HAP-1 (cell line): Measurements from ENCODE around the gene BNIP1.

ENCODE experiments used
- DNase-seq, 2 experiments: peaks; one replicate each; pipeline ENCODE4 v3.0.0-alpha.2; 2016 to 2020; ENCODE audit warnings: low spot score in 2 of 2
- H3K27me3 ChIP-seq: fragments of 250-450 bp; sonication (Bioruptor Pico); 2 replicates; pipeline ENCODE4 v1.5.1; 2020; ENCODE audit warnings: low read depth, mild to moderate bottlenecking, moderate library complexity
- H3K36me3 ChIP-seq: fragments of 250-450 bp; sonication (Bioruptor Pico); replicated peaks from 2 replicates; pipeline ENCODE4 v1.5.1; 2020; ENCODE audit warnings: mild to moderate bottlenecking
- H3K4me1 ChIP-seq: fragments of 250-450 bp; sonication (Bioruptor Pico); 2 replicates; pipeline ENCODE4 v1.5.1; 2020; ENCODE audit warnings: mild to moderate bottlenecking
- H3K4me3 ChIP-seq: fragments of 250-450 bp; sonication (Bioruptor Pico); 2 replicates; pipeline ENCODE4 v1.5.1; 2020; ENCODE audit warnings: mild to moderate bottlenecking, moderate library complexity
- H3K9me3 ChIP-seq: fragments of 250-450 bp; sonication (Bioruptor Pico); 2 replicates; pipeline ENCODE4 v1.5.1; 2020; ENCODE audit warnings: mild to moderate bottlenecking, moderate library complexity
- in situ Hi-C: fragments of 300-500 bp; cut with MboI; formaldehyde crosslinking; loops from 3 replicates; pipeline ENCODE4 v1.14.3; 2020; ENCODE audit warnings: low sequenced_read_pairs, inconsistent platforms, mixed read lengths

BNIP1 gene

GRCh38 chr5:173187054-173187743, 42.9 kb downstream of the BNIP1 start:
- Histone ChIP-seq H3K27me3 (no peaks in the 10 kb centered on the region), H3K9me3 (no peaks in the 10 kb centered on the region), H3K36me3 (no peaks in the 10 kb centered on the region), H3K4me1 (no peaks in the 10 kb centered on the region), H3K4me3 (no peak overlapping the region)
- DNase-seq: no peak
- in situ Hi-C loops: no loop called here

- Histone ChIP-seq H3K4me3 (no peak overlapping the region), H3K27me3 (no peaks in the 10 kb centered on the region), H3K9me3 (no peaks in the 10 kb centered on the region), H3K4me1 (no peaks in the 10 kb centered on the region), H3K36me3 (no peaks in the 10 kb centered on the region)
- in situ Hi-C loops: no loop called here
- DNase-seq: no peak
These were observed 43.9 kb downstream of the BNIP1 start for GRCh38 chr5:173188280-173188679.

DNA sequence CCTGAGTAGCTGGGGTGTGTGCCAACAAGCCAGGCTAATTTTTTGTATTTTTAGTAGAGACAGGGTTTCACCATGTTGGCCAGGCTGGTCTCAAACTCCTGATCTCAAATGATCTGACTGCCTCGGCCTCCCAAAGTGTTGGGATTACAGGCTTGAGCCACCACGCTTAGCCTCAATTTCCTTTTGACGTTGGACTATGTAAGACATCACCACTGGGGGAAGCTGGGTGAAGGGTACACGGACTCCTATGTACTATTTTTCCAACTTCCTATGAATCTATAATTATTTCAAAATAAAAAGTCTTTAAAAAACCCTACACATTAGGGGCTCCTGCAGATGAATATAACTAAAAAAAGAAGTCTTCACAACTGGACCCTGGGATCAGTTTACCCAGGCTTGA, 46.7 kb downstream of the BNIP1 start:
- no peak for DNase-seq
- H3K36me3 ChIP-seq: no peaks in the 10 kb centered on the region
- no peaks in the 10 kb centered on the region for H3K4me1 ChIP-seq
- no peaks in the 10 kb centered on the region for H3K9me3 ChIP-seq
- no peak overlapping the region for H3K4me3 ChIP-seq
- H3K27me3 ChIP-seq: no peaks in the 10 kb centered on the region
- in situ Hi-C loops: no loop called here

DNA sequence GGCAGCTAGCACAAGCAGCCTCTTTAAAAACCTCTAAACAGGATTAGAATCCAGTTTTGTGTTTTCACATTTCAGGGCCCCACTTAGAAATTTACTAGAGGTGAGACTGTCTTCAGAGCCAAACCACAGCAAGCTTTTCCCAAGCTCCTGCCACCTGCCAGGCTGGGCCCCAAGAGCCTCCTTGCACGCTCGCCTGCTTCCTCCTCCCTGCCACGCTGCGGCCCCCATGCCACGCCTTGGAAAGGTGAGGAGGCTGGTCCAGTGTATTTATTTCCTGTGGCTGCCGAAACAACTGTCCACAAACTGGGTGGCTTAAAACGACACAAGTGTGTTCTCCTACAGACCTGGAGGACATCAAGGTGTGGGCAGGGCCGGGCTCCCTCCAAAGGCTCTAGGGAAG, 47.2 kb downstream of the BNIP1 start:
- no peak for DNase-seq
- no peaks in the 10 kb centered on the region for H3K4me1 ChIP-seq
- no peaks in the 10 kb centered on the region for H3K36me3 ChIP-seq
- H3K27me3 ChIP-seq: no peaks in the 10 kb centered on the region
- no peak overlapping the region for H3K4me3 ChIP-seq
- in situ Hi-C loops: no loop called here
- no peaks in the 10 kb centered on the region for H3K9me3 ChIP-seq

GRCh38 chr5:173192561-173192960, 48.2 kb downstream of the BNIP1 start:
- H3K36me3 ChIP-seq: no peaks in the 10 kb centered on the region
- H3K4me3 ChIP-seq: no peak overlapping the region
- H3K9me3 ChIP-seq: no peaks in the 10 kb centered on the region
- H3K4me1 ChIP-seq: no peaks in the 10 kb centered on the region
- in situ Hi-C loops: no loop called here
- DNase-seq: no peak
- no peaks in the 10 kb centered on the region for H3K27me3 ChIP-seq

GRCh38 chr5:173196133-173196952, 52.0 kb downstream of the BNIP1 start:
- Histone ChIP-seq H3K4me3 (no peak overlapping the region), H3K27me3 (no peaks in the 10 kb centered on the region), H3K36me3 (no peaks in the 10 kb centered on the region), H3K9me3 (no peaks in the 10 kb centered on the region; the same call in 1 of the 2 replicates), H3K4me1 (no peaks in the 10 kb centered on the region)
- no peak for DNase-seq
- in situ Hi-C loops: no loop called here

DNA sequence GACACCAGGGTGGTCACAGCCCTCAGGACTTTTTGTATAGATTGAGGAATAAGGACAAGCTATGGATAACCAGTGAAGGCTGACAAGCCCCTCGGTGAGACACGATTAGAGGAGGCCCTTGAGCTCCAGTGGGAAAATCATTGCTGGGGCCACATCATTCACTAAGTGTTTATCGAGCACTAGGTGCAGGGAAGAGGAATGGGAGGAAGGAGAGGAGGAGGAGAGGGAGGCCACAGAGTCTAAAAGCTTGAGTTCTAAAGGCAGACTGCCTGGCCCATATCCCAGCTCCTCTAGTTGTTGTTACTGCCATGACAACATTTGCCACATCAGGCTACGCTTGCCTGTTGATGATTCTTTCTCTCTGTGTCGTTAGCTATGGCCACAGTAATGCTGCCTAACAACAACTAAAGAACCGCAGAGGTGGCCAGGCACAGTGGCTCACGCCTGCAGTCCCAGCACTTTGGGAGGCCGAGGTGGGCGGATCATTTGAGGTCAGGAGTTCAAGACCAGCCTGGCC, 53.1 kb downstream of the BNIP1 start:
- no peaks in the 10 kb centered on the region; the same call in 1 of the 2 replicates for H3K9me3 ChIP-seq
- H3K4me3 ChIP-seq: no peak overlapping the region
- in situ Hi-C loops: no loop called here
- H3K36me3 ChIP-seq: no peaks in the 10 kb centered on the region
- peaks cover 3% of the 10 kb centered on the region for H3K4me1 ChIP-seq
- no peak for DNase-seq
- H3K27me3 ChIP-seq: no peaks in the 10 kb centered on the region

- H3K27me3 ChIP-seq: no peaks in the 10 kb centered on the region
- H3K36me3 ChIP-seq: no peaks in the 10 kb centered on the region
- in situ Hi-C loops: no loop called here
- peaks cover 3% of the 10 kb centered on the region for H3K4me1 ChIP-seq
- H3K9me3 ChIP-seq: no peaks in the 10 kb centered on the region; the same call in 1 of the 2 replicates
- no peak for DNase-seq
- H3K4me3 ChIP-seq: no peak overlapping the region
These were observed 53.7 kb downstream of the BNIP1 start for GRCh38 chr5:173198049-173198448.

DNA sequence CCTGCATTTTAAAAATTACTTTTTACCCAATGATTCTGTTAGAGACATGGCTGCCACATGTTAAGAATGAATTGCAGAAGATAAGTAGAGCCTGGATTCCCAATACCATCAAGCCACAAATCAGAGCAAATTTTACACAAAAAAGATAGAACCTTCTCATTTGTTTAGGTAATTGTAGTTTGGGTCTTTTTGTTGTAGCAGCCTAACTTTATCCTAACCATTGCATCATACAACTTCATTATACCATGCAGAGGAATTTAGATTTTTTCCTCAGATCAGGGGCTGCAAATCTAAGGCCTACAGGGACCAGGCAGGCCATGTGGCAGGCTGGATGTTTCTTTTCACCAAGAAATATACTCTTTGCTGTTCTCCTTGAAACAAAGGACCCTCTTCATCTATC, 56.0 kb downstream of the BNIP1 start:
- Histone ChIP-seq H3K36me3 (no peaks in the 10 kb centered on the region), H3K9me3 (no peaks in the 10 kb centered on the region; the same call in 1 of the 2 replicates), H3K27me3 (no peaks in the 10 kb centered on the region), H3K4me3 (no peak overlapping the region), H3K4me1 (peaks cover 3% of the 10 kb centered on the region)
- no peak for DNase-seq
- in situ Hi-C loops: no loop called here

- DNase-seq: peak; percentile 5 to 34
- H3K9me3 ChIP-seq: no peaks in the 10 kb centered on the region; the same call in 1 of the 2 replicates
- in situ Hi-C loops: no loop called here
- H3K27me3 ChIP-seq: no peaks in the 10 kb centered on the region
- H3K4me1 ChIP-seq: peaks cover 3% of the 10 kb centered on the region
- H3K36me3 ChIP-seq: no peaks in the 10 kb centered on the region
- H3K4me3 ChIP-seq: no peak overlapping the region
These were observed 57.4 kb downstream of the BNIP1 start for GRCh38 chr5:173201636-173202265.

- DNase-seq: peak; percentile 36 to 54
- Histone ChIP-seq H3K36me3 (no peaks in the 10 kb centered on the region), H3K4me3 (no peak overlapping the region), H3K27me3 (no peaks in the 10 kb centered on the region), H3K9me3 (no peaks in the 10 kb centered on the region; the same call in 1 of the 2 replicates), H3K4me1 (peaks cover 3% of the 10 kb centered on the region)
- in situ Hi-C loops: no loop called here
These were observed 58.0 kb downstream of the BNIP1 start for GRCh38 chr5:173202266-173202875.

DNA sequence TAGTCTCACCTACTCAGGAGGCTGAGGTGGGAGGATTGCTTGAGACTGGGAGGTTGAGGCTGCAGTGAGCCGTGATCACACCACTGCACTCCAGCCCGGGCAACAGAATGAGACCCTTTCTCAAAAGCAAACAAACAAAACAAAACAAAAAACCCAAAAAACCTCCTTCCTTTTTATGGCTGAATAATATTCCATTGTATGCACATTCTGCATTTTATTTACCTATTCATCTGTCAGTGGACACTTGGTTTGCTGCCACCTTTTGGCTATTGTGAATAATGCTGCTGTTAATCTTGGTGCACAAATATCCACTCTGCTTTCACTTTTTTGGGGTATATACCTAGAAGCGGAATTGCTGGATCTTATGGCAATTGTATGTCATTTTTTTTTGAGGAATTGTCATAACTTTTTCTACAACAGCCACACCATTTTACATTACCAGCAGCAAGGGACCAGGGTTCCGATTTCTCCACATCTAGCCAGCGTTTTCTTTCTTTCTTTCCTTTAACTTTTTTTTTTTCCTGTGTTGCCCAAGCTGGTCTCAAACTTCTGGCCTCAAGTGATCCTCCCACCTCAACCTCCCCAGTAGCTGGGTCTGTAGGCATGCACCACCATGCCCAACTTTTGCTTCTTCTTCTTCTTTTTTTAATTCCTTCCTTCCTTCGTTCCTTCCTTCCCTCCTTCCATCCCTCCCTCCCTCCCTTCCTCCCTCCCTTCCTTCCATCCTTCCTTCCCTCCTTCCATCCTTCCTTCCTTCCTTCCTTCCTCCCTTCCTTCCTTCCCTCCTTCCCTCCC, 60.1 kb downstream of the BNIP1 start:
- no peaks in the 10 kb centered on the region; the same call in 1 of the 2 replicates for H3K9me3 ChIP-seq

DNA sequence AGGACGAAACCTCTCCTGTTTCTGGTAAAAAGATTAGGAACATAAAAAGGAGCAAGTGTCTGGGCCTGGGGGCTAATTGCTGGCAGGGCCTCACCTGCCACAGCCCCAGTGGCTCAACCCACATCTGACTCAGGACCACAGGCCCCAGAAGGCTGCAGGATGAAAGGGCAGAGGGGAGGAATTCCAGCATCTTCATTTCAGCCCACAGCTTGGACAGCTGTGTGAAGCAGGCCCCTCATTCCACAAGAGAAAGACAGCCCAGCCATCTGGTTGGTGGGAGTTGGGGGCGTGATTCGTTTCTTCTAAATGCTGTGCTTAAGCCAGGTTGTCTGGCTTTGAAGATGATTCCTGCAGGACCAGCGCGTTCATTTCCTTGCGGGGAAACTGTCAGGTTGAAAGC, 61.6 kb downstream of the BNIP1 start:
- in situ Hi-C loops: no loop called here
- no peak overlapping the region for H3K4me3 ChIP-seq
- peaks cover 3% of the 10 kb centered on the region for H3K4me1 ChIP-seq
- DNase-seq: no peak
- H3K9me3 ChIP-seq: no peaks in the 10 kb centered on the region
- no peaks in the 10 kb centered on the region for H3K36me3 ChIP-seq
- H3K27me3 ChIP-seq: no peaks in the 10 kb centered on the region

More for the DNA sequence above, 60.1 kb downstream of the BNIP1 start:
- no peaks in the 10 kb centered on the region for H3K27me3 ChIP-seq
- H3K36me3 ChIP-seq: no peaks in the 10 kb centered on the region
- in situ Hi-C loops: no loop called here
- H3K4me3 ChIP-seq: no peak overlapping the region
- peaks cover 3% of the 10 kb centered on the region for H3K4me1 ChIP-seq
- peak in 1 of 2 experiments; percentile 39 for DNase-seq
